ENCODE data around the gene COL4A1.

The COL4A1 gene

GRCh38 chr13:110099922-110100321, 207.0 kb downstream of the COL4A1 start:
- DNase-seq, result no peak

Measured in activated effector memory CD4-positive, alpha-beta T cell treated with anti-CD3 and anti-CD28 coated beads, Interleukin-2, amount 50 U/mL, for 16 hours (primary cell).